Prostate gland (tissue), 2 donors: Measurements from ENCODE around the gene ZNF536. TPM values are rescaled to one million over a fixed set of nuclear protein-coding genes. Genes with fewer than 3 reads are reported as not detected.

Source experiments
- DNase-seq: peaks from one replicate; pipeline ENCODE4 v3.0.0-alpha.2; 2019; ENCODE audit warnings: low spot score
- H3K27ac ChIP-seq, 2 donors: fragments of 200-600 bp; sonication (generic); 2 replicates each; pipeline ENCODE4 v1.5.1; 2017 to 2019
- H3K27me3 ChIP-seq: fragments of 200-600 bp; sonication (generic); replicated peaks from 2 replicates; pipeline ENCODE4 v1.5.1; 2019; ENCODE audit not compliant: insufficient read depth
- H3K36me3 ChIP-seq, 2 donors: fragments of 200-600 bp; sonication (generic); 1 replicate in 1 of 2; 2 replicates in 1 of 2; pipeline versions ENCODE4 v1.5.1 to v1.8.1; 2017 to 2019
- H3K4me1 ChIP-seq: fragments of 200-600 bp; sonication (generic); replicated peaks from 2 replicates; pipeline ENCODE4 v1.5.1; 2019
- H3K4me3 ChIP-seq, 2 donors: fragments of 200-600 bp; sonication (generic); 2 replicates each; pipeline ENCODE4 v1.5.1; 2017 to 2019
- H3K9me3 ChIP-seq: fragments of 200-600 bp; sonication (generic); 2 replicates; pipeline ENCODE4 v1.5.1; 2017
- POLR2A ChIP-seq: fragments of 450-650 bp; IDR thresholded peaks from one replicate; pipeline ENCODE4 v1.6.1; 2016; ENCODE audit warnings: antibody characterized with exemption, mild to moderate bottlenecking
- POLR2AphosphoS5 ChIP-seq: sonication (generic); formaldehyde crosslinking; IDR thresholded peaks from one replicate; pipeline ENCODE4 v1.6.1; 2017; ENCODE audit warnings: antibody characterized with exemption
- WGBS: methylation state at CpG from one replicate; pipeline ENCODE4 v1.1.5; 2018; 5-methylcytosine and 5-hydroxymethylcytosine counted together
- intact Hi-C: fragments of 100-400 bp; cut with DNase I; formaldehyde crosslinking; loops from one replicate; pipeline ENCODE4 v1.14.2; 2022
- total RNA-seq, 2 donors: library from RNA; depleted of rRNA; stranded (reverse); fragments of >200 nt; gene quantifications; one replicate each; pipeline ENCODE4 v1.1.0, GENCODE V29; 2016
- TF ChIP-seq, protein P1 (sequence below), 4 experiments: fragments of 200-600 bp in 2 of 4; fragments of 450-650 bp in 2 of 4; sonication (generic) in 2 of 4; IDR thresholded peaks; 1 replicate in 3 of 4; 2 replicates in 1 of 4; pipeline ENCODE4 v1.5.1; 2016 to 2019; ENCODE audit warnings: antibody characterized with exemption in 4 of 4, mild to moderate bottlenecking in 2 of 4, moderate library complexity in 2 of 4

ZNF536 gene
- total RNA-seq, 2 donors from 2014 or later: 1.1 to 42.0 TPM

DNA sequence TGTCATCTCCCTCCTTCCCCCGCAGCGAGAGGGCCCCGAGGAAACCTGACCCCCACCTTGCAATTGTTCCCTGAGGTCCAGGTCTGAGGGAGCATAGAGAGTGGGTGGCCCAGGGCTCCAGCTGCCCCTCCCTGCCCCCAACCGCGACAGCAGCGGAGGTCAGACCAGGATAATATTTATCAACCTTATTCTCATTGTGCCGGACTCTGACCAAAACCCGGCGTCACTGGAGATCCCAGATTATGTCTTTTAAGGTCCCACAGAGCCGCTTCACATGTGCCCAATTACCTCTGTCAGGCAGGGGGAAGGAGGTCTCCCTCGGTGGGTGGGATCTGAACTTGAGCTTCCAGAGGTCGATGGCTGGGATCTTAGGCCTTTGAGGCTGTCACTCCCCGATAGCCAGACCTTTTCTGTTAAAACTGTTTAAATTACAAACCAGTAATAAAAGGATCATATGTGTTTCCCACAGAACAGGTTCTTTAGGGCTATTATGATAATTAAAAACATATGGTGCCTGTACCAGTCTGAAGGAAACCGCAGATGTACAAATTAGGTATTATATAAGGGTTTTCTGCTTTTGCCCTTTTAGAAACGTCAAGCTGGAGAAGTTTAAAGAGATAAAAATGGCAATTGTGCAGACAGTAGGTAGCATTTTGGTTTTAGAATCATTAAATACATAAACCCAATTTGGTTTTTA lies 195.5 kb downstream of the ZNF536 start:
- intact Hi-C loops: no loop called here
- no peak for DNase-seq
- no peaks in the 10 kb centered on the region for H3K4me1 ChIP-seq

DNA sequence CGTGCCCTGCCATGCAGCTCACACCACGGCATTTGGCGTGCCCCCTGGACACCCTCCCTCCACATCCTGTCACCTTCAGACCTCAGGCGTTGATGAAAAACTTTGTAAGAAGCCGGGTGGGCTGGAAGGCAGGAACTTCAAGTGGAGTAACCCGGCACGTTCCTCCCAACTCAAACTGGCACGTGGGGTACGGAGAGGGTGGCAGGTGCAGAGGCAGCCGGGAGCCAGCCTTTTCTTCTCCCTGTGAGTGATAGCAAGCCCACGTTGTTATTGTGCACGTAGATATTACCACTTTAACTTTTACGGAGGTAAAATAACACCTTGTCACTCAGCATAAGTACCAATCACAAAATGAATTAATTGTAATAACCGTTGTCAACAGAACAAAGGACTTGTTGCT lies 198.0 kb downstream of the ZNF536 start:
- Histone ChIP-seq H3K4me3 (no peak overlapping the region), H3K27ac (no peak overlapping the region), H3K4me1 (no peaks in the 10 kb centered on the region), H3K36me3 (no peaks in the 10 kb centered on the region), H3K27me3 (no peaks in the 10 kb centered on the region), H3K9me3 (no peaks in the 10 kb centered on the region)
- TF ChIP-seq, protein P1, sequence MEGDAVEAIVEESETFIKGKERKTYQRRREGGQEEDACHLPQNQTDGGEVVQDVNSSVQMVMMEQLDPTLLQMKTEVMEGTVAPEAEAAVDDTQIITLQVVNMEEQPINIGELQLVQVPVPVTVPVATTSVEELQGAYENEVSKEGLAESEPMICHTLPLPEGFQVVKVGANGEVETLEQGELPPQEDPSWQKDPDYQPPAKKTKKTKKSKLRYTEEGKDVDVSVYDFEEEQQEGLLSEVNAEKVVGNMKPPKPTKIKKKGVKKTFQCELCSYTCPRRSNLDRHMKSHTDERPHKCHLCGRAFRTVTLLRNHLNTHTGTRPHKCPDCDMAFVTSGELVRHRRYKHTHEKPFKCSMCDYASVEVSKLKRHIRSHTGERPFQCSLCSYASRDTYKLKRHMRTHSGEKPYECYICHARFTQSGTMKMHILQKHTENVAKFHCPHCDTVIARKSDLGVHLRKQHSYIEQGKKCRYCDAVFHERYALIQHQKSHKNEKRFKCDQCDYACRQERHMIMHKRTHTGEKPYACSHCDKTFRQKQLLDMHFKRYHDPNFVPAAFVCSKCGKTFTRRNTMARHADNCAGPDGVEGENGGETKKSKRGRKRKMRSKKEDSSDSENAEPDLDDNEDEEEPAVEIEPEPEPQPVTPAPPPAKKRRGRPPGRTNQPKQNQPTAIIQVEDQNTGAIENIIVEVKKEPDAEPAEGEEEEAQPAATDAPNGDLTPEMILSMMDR (IDR thresholded peaks at IDR 0.05): no peak
- TF ChIP-seq POLR2AphosphoS5: no peak
- no peak for TF ChIP-seq POLR2A
- intact Hi-C loops: no loop called here
- 78% methylated on average over 14 of the region's 14 CpGs for WGBS
- no peak for DNase-seq

More for the DNA sequence above, 195.5 kb downstream of the ZNF536 start:
- Histone ChIP-seq H3K27me3 (no peaks in the 10 kb centered on the region), H3K4me3 (no peak overlapping the region), H3K36me3 (no peaks in the 10 kb centered on the region), H3K27ac (no peak overlapping the region), H3K9me3 (no peaks in the 10 kb centered on the region)
- TF ChIP-seq, protein P1 (IDR thresholded peaks at IDR 0.05): no peak
- TF ChIP-seq POLR2AphosphoS5 (no peak), POLR2A (no peak)
- 58% methylated on average over 15 of the region's 15 CpGs for WGBS

DNA sequence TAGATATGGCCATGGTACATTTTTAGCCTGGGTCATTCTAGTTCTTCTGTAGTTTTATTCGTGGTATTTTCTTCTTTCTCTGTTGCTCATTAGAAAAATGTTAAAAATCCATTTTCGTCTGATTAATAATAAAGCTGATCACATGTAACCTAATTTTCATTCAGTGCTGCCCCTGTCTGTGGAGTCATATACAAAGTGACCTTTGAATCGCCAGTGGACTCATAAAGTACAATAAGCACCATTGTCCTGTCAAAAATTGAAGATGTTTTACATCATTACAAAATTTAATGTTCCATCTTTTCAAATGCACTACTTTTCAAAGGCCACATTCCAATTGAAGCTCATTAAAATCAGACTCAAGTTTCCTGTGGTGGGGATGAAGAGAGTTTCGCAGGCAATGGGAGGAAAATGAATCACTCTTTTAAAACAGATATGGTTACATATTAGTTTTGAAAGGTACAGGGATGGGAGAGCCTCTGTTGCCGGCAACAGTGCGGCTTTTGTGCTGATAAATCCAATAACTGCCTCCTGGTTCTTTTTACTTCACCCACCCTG lies 205.4 kb downstream of the ZNF536 start:
- intact Hi-C loops: no loop called here
- Histone ChIP-seq H3K27me3 (no peaks in the 10 kb centered on the region), H3K4me1 (no peaks in the 10 kb centered on the region), H3K4me3 (no peak overlapping the region), H3K27ac (no peak overlapping the region), H3K36me3 (no peaks in the 10 kb centered on the region), H3K9me3 (no peaks in the 10 kb centered on the region)
- no peak for DNase-seq
- WGBS: 42% methylated on average over 6 of the region's 6 CpGs
- TF ChIP-seq POLR2AphosphoS5: no peak
- TF ChIP-seq, protein P1 (IDR thresholded peaks at IDR 0.05): no peak
- TF ChIP-seq POLR2A: no peak

DNA sequence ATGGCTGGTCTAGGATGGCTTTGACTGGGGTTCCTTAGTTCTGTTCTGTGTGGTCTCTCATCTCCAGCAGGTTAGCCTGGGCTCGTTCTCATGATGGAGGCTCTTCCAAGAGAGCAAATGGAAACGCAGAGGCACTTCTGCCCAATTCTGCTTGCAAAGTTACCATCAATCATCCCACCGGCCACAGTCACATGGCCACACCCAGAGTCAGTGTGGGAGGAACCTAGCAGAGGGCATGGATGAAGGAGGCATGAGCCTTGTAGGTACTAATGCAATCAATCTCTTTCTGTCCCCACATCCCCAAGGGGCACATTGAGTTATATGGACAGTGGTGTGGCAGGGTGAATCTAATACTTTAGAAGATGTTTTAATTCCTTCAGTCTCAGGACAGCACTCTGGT lies 207.2 kb downstream of the ZNF536 start:
- no peak for DNase-seq
- 88% methylated on average over 3 of the region's 3 CpGs for WGBS

More for the DNA sequence above, 207.2 kb downstream of the ZNF536 start:
- Histone ChIP-seq H3K9me3 (no peaks in the 10 kb centered on the region), H3K27me3 (no peaks in the 10 kb centered on the region), H3K4me1 (no peaks in the 10 kb centered on the region), H3K27ac (no peak overlapping the region), H3K36me3 (no peaks in the 10 kb centered on the region), H3K4me3 (no peak overlapping the region)
- intact Hi-C loops: no loop called here
- TF ChIP-seq POLR2AphosphoS5: no peak
- TF ChIP-seq, protein P1 (IDR thresholded peaks at IDR 0.05): no peak
- TF ChIP-seq POLR2A: no peak
